ENCODE data around the gene C19orf81. TPM values are rescaled to one million over a fixed set of nuclear protein-coding genes. Genes with fewer than 3 reads are reported as not detected.

C19orf81 gene
- total and polyA plus RNA-seq, 2 of the 8 experiments (the other 6 are each of a cell fraction or from before 2014, with no cell fraction given) = 11.7 to 13.0 TPM

GRCh38 chr19:50644315-50644915 is 4.8 kb upstream of the C19orf81 start (continued):
- no peak for TF ChIP-seq CHD7 (IDR thresholded peaks at IDR 0.05; ENCODE audit: insufficient replicate concordance, low read length)
- no peak for TF ChIP-seq SP1 (IDR thresholded peaks at IDR 0.05; ENCODE audit: low read depth, low read length)
- no peak for TF ChIP-seq NRF1 (IDR thresholded peaks at IDR 0.05; ENCODE audit: low read depth, low read length)
- no peak for TF ChIP-seq TBP (IDR thresholded peaks at IDR 0.05; ENCODE audit: low read depth, low read length)
